ENCODE data around the gene PLCL2.

The PLCL2 gene

GRCh38 chr3:16888785-16889607 lies 4.2 kb downstream of the PLCL2 start:
- in situ Hi-C loops (cut with MboI; ENCODE audit: low sequenced_read_pairs) = no loop called here

- in situ Hi-C loops (cut with MboI; ENCODE audit: low sequenced_read_pairs) = no loop called here
Measured at GRCh38 chr3:16890597-16891333, 6.0 kb downstream of the PLCL2 start.

- in situ Hi-C loops (cut with MboI; ENCODE audit: low sequenced_read_pairs) = no loop called here
Measured at GRCh38 chr3:16893618-16894200, 9.0 kb downstream of the PLCL2 start.

- in situ Hi-C loops (cut with MboI; ENCODE audit: low sequenced_read_pairs) = no loop called here
Measured at GRCh38 chr3:16896094-16896627, 11.4 kb downstream of the PLCL2 start.

GRCh38 chr3:16896820-16897219 lies 12.1 kb downstream of the PLCL2 start:
- in situ Hi-C loops (cut with MboI; ENCODE audit: low sequenced_read_pairs) = no loop called here

- in situ Hi-C loops (cut with MboI; ENCODE audit: low sequenced_read_pairs) = no loop called here
Measured at GRCh38 chr3:16897254-16897926, 12.6 kb downstream of the PLCL2 start.

- in situ Hi-C loops (cut with MboI; ENCODE audit: low sequenced_read_pairs) = no loop called here
Measured at GRCh38 chr3:16898595-16899395, 14.0 kb downstream of the PLCL2 start.

GRCh38 chr3:16899919-16900318 lies 15.2 kb downstream of the PLCL2 start:
- in situ Hi-C loops (cut with MboI; ENCODE audit: low sequenced_read_pairs) = no loop called here

GRCh38 chr3:16900779-16901440 lies 16.2 kb downstream of the PLCL2 start:
- in situ Hi-C loops (cut with MboI; ENCODE audit: low sequenced_read_pairs) = no loop called here

- in situ Hi-C loops (cut with MboI; ENCODE audit: low sequenced_read_pairs) = no loop called here
Measured at GRCh38 chr3:16904423-16905417, 20.0 kb downstream of the PLCL2 start.

- in situ Hi-C loops (cut with MboI; ENCODE audit: low sequenced_read_pairs) = no loop called here
Measured at GRCh38 chr3:16905704-16906103, 20.9 kb downstream of the PLCL2 start.

GRCh38 chr3:16906682-16907081 lies 21.9 kb downstream of the PLCL2 start:
- in situ Hi-C loops (cut with MboI; ENCODE audit: low sequenced_read_pairs) = no loop called here

- in situ Hi-C loops (cut with MboI; ENCODE audit: low sequenced_read_pairs) = no loop called here
Measured at GRCh38 chr3:16907243-16907642, 22.5 kb downstream of the PLCL2 start.

- in situ Hi-C loops (cut with MboI; ENCODE audit: low sequenced_read_pairs) = no loop called here
Measured at GRCh38 chr3:16908016-16908807, 23.5 kb downstream of the PLCL2 start.

- in situ Hi-C loops (cut with MboI; ENCODE audit: low sequenced_read_pairs) = no loop called here
Measured at GRCh38 chr3:16908896-16909295, 24.1 kb downstream of the PLCL2 start.

- in situ Hi-C loops (cut with MboI; ENCODE audit: low sequenced_read_pairs) = no loop called here
Measured at GRCh38 chr3:16909802-16910201, 25.0 kb downstream of the PLCL2 start.

GRCh38 chr3:16910207-16910606 lies 25.5 kb downstream of the PLCL2 start:
- in situ Hi-C loops (cut with MboI; ENCODE audit: low sequenced_read_pairs) = no loop called here

- in situ Hi-C loops (cut with MboI; ENCODE audit: low sequenced_read_pairs) = no loop called here
Measured at GRCh38 chr3:16911916-16912315, 27.2 kb downstream of the PLCL2 start.

Data from HL-60/S4 treated with phorbol 12-myristate 13-acetate at 8.2 ng/mL for 4 days and 3 days (cell line).